Measurements from ENCODE around the gene TAAR2. TPM values are rescaled to one million over a fixed set of nuclear protein-coding genes. Genes with fewer than 3 reads are reported as not detected.

The TAAR2 gene
- total RNA-seq, 1 experiment from 2014 or later: not detected

- no peak overlapping the region for H3K4me3 Mint-ChIP-seq (ENCODE audit: unreplicated experiment)
- no peaks in the 10 kb centered on the region for H3K36me3 ChIP-seq (ENCODE audit: control insufficient read depth, insufficient read depth, low read length)
- no peaks in the 10 kb centered on the region for H3K4me1 Mint-ChIP-seq (ENCODE audit: low read depth, unreplicated experiment)
- H3K27ac Mint-ChIP-seq (ENCODE audit: unreplicated experiment): no peak overlapping the region
- no peaks in the 10 kb centered on the region for H3K9me3 Mint-ChIP-seq (ENCODE audit: unreplicated experiment)
- POLR2A ChIA-PET: no interaction called here
- no peak overlapping the region for H3K4me3 ChIP-seq (ENCODE audit: low read depth, low read length)
- H3K4me1 ChIP-seq: no peaks in the 10 kb centered on the region
- intact Hi-C loops (cut with micrococcal nuclease; ENCODE audit: unreplicated experiment): no loop called here
- H3K36me3 Mint-ChIP-seq (ENCODE audit: insufficient read depth, unreplicated experiment): no peaks in the 10 kb centered on the region
- CTCF ChIA-PET: no interaction called here
- no TSS peak for BruUV-seq (replicated peaks)
- no peaks in the 10 kb centered on the region for H3K27me3 Mint-ChIP-seq (ENCODE audit: insufficient read depth, unreplicated experiment)
- TF ChIP-seq CTCF (IDR thresholded peaks at IDR 0.05; ENCODE audit: insufficient read depth in 1 of 2, low read depth in 1 of 2, low read length in 1 of 2, severe bottlenecking in 1 of 2, unreplicated experiment in 1 of 2): no peak
- H3K27me3 ChIP-seq (replicated peaks; ENCODE audit: control insufficient read depth, insufficient read depth, low read length): no peaks in the 10 kb centered on the region
- H3K9me3 ChIP-seq: no peaks in the 10 kb centered on the region
- no peak for DNase-seq
Observed at GRCh38 chr6:132651062-132651461, 27.0 kb upstream of the TAAR2 start.

GRCh38 chr6:132650429-132650828, 26.4 kb upstream of the TAAR2 start:
- no peak overlapping the region for H3K4me3 Mint-ChIP-seq (ENCODE audit: unreplicated experiment)
- BruUV-seq (replicated peaks): no TSS peak
- ChIA-PET POLR2A (no interaction called here), CTCF (no interaction called here)
- H3K4me1 Mint-ChIP-seq (ENCODE audit: low read depth, unreplicated experiment): no peaks in the 10 kb centered on the region
- H3K9me3 Mint-ChIP-seq (ENCODE audit: unreplicated experiment): no peaks in the 10 kb centered on the region
- no peaks in the 10 kb centered on the region for H3K36me3 ChIP-seq (ENCODE audit: control insufficient read depth, insufficient read depth, low read length)
- no peak overlapping the region for H3K27ac Mint-ChIP-seq (ENCODE audit: unreplicated experiment)
- TF ChIP-seq CTCF (IDR thresholded peaks at IDR 0.05; ENCODE audit: insufficient read depth in 1 of 2, low read depth in 1 of 2, low read length in 1 of 2, severe bottlenecking in 1 of 2, unreplicated experiment in 1 of 2): no peak
- no peaks in the 10 kb centered on the region for H3K27me3 Mint-ChIP-seq (ENCODE audit: insufficient read depth, unreplicated experiment)
- no peak for DNase-seq
- H3K4me3 ChIP-seq (ENCODE audit: low read depth, low read length): no peak overlapping the region
- no peaks in the 10 kb centered on the region for H3K9me3 ChIP-seq
- H3K27me3 ChIP-seq (replicated peaks; ENCODE audit: control insufficient read depth, insufficient read depth, low read length): no peaks in the 10 kb centered on the region
- H3K4me1 ChIP-seq: no peaks in the 10 kb centered on the region
- intact Hi-C loops (cut with micrococcal nuclease; ENCODE audit: unreplicated experiment): no loop called here
- no peaks in the 10 kb centered on the region for H3K36me3 Mint-ChIP-seq (ENCODE audit: insufficient read depth, unreplicated experiment)

GRCh38 chr6:132648828-132649227, 24.8 kb upstream of the TAAR2 start:
- no peaks in the 10 kb centered on the region for H3K9me3 Mint-ChIP-seq (ENCODE audit: unreplicated experiment)
- DNase-seq: no peak
- Histone ChIP-seq H3K4me3 (ENCODE audit: low read depth, low read length) (no peak overlapping the region), H3K36me3 (ENCODE audit: control insufficient read depth, insufficient read depth, low read length) (no peaks in the 10 kb centered on the region), H3K9me3 (no peaks in the 10 kb centered on the region), H3K4me1 (no peaks in the 10 kb centered on the region), H3K27me3 (replicated peaks; ENCODE audit: control insufficient read depth, insufficient read depth, low read length) (no peaks in the 10 kb centered on the region)
- no peak for TF ChIP-seq CTCF (IDR thresholded peaks at IDR 0.05; ENCODE audit: insufficient read depth in 1 of 2, low read depth in 1 of 2, low read length in 1 of 2, severe bottlenecking in 1 of 2, unreplicated experiment in 1 of 2)
- no peaks in the 10 kb centered on the region for H3K27me3 Mint-ChIP-seq (ENCODE audit: insufficient read depth, unreplicated experiment)
- CTCF ChIA-PET: no interaction called here
- H3K27ac Mint-ChIP-seq (ENCODE audit: unreplicated experiment): no peak overlapping the region
- POLR2A ChIA-PET: no interaction called here
- intact Hi-C loops (cut with micrococcal nuclease; ENCODE audit: unreplicated experiment): no loop called here
- H3K4me3 Mint-ChIP-seq (ENCODE audit: unreplicated experiment): no peak overlapping the region
- BruUV-seq (replicated peaks): no TSS peak
- no peaks in the 10 kb centered on the region for H3K36me3 Mint-ChIP-seq (ENCODE audit: insufficient read depth, unreplicated experiment)
- no peaks in the 10 kb centered on the region for H3K4me1 Mint-ChIP-seq (ENCODE audit: low read depth, unreplicated experiment)
